RWPE2 (cell line): ENCODE results near the gene DEPDC5.

Experiments
- ATAC-seq: fragments of 200-7000 bp; cut with Tn5 transposase; 3 replicates; pipeline ENCODE4 v1.9.1; 2021; ENCODE audit warnings: low read depth
- DNase-seq: peaks from one replicate; pipeline ENCODE4 v3.0.0-alpha.2; 2020; ENCODE audit warnings: low spot score
- H3K27ac ChIP-seq: fragments of 450-650 bp; 2 replicates; pipeline ENCODE4 v1.5.1; 2017; ENCODE audit warnings: mild to moderate bottlenecking; ENCODE audit not compliant: poor library complexity, severe bottlenecking
- H3K27me3 ChIP-seq: fragments of 250-450 bp; sonication (Bioruptor Pico); 2 replicates; pipeline ENCODE4 v1.5.1; 2021; ENCODE audit warnings: mild to moderate bottlenecking, moderate library complexity; ENCODE audit not compliant: insufficient read depth, poor library complexity, severe bottlenecking
- H3K36me3 ChIP-seq: fragments of 250-450 bp; sonication (Bioruptor Pico); 2 replicates; pipeline ENCODE4 v1.5.1; 2020; ENCODE audit warnings: low read depth, mild to moderate bottlenecking, moderate library complexity
- H3K4me1 ChIP-seq: fragments of 250-450 bp; sonication (Bioruptor Pico); 2 replicates; pipeline ENCODE4 v1.5.1; 2021; ENCODE audit warnings: mild to moderate bottlenecking, moderate library complexity; ENCODE audit not compliant: insufficient read depth, poor library complexity, severe bottlenecking
- H3K4me3 ChIP-seq: fragments of 250-450 bp; sonication (Bioruptor Pico); 2 replicates; pipeline ENCODE4 v1.5.1; 2021; ENCODE audit warnings: mild to moderate bottlenecking, moderate library complexity; ENCODE audit not compliant: severe bottlenecking
- H3K9me3 ChIP-seq: fragments of 250-450 bp; sonication (Bioruptor Pico); 2 replicates; pipeline ENCODE4 v1.5.1; 2021; ENCODE audit warnings: mild to moderate bottlenecking, moderate library complexity; ENCODE audit not compliant: severe bottlenecking
- CTCF ChIP-seq: fragments of 450-650 bp; IDR thresholded peaks from one replicate; pipeline ENCODE4 v1.5.1; 2017; ENCODE audit warnings: mild to moderate bottlenecking, moderate library complexity; ENCODE audit not compliant: poor library complexity, severe bottlenecking

Gene DEPDC5

DNA sequence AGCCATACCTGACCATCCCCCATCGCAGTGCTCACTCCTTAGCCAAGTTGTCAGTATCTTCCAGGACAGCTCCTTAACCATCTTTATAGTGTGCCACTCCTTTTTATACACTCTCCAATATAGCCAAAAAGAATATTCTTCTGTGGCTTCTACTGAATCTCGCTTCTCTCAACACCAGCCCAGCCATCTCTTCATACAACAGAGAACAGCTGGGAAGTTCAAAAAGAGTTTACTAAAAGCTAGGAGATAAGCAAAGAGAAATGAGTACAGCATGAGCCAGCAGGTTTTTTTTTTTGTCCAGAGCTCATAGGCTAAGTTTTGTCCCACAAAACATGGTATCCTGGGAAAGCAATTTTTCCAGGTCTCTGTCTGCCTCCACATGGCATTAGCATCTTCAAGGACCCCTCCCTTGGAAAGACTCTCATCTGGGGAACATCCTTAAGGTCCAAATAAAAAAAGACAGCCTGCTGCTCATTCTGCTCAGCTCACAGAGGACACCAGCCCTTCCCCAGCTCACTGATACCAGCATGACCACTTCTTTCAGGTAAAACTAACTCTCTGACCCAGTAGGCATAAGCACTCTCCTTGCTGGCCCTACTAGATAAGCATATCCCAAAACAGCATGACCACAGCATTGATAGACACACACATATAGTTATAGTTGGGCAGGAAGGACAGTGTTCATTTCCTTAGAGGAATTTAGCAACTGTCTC, 141.7 kb downstream of the DEPDC5 start:
- Histone ChIP-seq H3K4me3 (no peak overlapping the region), H3K27ac (no peak overlapping the region), H3K4me1 (no peaks in the 10 kb centered on the region), H3K36me3 (peaks cover 10% of the 10 kb centered on the region; the same call in 1 of the 2 replicates), H3K9me3 (no peaks in the 10 kb centered on the region), H3K27me3 (no peaks in the 10 kb centered on the region)
- TF ChIP-seq CTCF: no peak
- DNase-seq (no peak), ATAC-seq (no peak)

DNA sequence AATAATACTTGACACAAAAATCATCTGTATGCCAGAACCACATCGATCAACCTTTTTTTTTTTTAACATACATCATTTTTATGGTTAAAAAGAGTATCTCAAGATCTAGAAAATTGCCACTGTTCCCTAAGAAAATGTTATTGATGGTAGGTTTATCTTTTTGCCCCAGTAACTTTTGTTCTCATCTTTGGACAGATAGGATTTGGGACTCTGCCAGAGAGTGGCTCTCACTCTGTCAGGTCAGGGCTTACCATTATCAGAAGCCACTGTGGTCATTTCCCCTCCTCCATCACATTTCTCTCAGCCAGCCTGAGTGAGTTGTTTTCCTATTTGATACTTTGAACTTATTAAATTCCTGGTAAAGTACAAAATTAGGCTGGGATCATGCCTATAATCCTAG, 142.7 kb downstream of the DEPDC5 start:
- no peak for TF ChIP-seq CTCF
- no peaks in the 10 kb centered on the region for H3K27me3 ChIP-seq
- H3K9me3 ChIP-seq: no peaks in the 10 kb centered on the region
- H3K4me1 ChIP-seq: no peaks in the 10 kb centered on the region
- ATAC-seq (no peak), DNase-seq (no peak)
- H3K27ac ChIP-seq: no peak overlapping the region
- H3K36me3 ChIP-seq: peaks cover 10% of the 10 kb centered on the region; the same call in 1 of the 2 replicates
- H3K4me3 ChIP-seq: no peak overlapping the region

DNA sequence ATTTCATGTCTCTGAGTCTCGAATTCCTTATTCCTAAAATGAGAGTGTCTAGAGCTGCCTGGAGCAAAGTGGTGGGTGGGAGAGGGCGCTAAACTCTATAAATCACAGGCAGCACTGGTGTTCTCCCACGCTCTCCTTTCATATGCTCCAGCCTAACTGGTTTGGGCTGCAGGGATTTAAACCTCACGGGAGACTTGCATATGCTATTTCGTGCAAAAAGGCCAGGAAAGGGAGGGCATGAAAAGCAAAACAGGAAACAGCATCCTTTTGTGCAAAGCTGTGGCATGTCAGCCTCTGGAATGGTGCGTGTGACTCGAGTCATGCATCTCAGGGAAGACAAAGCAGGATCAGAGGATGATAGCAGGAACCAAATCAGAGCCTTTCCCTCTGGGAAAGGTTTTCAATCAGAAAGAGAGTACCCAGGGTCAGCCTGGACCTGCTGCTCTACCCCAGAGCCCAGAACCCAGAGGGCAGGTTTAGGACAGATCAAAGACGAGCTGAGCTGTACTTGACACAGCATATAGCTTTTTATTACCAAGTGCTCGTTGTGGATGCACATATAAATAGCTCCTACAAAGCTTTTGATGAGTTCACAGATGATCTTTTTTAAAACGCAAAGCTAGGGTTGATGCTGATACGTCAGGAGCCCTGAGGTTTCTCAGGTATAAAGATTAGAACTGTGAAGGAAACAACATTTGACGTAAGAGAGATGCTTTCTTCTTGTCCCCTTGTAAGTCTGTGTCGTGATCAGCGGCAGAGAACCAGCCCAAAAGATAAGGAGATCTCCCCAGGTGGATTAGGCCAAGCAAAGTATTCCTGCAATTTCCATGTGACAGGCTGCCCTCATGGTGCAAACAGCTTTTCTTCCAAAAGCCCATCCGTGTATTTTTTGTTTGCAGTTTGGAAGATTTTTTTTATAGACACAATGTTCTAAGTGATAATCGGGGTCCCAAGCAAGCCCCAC, 144.3 kb downstream of the DEPDC5 start:
- no peak overlapping the region for H3K4me3 ChIP-seq
- H3K4me1 ChIP-seq: no peaks in the 10 kb centered on the region
- no peak for ATAC-seq
- no peaks in the 10 kb centered on the region for H3K27me3 ChIP-seq
- TF ChIP-seq CTCF: no peak
- no peak overlapping the region for H3K27ac ChIP-seq
- H3K9me3 ChIP-seq: no peaks in the 10 kb centered on the region
- peaks cover 10% of the 10 kb centered on the region; the same call in 1 of the 2 replicates for H3K36me3 ChIP-seq
- DNase-seq: no peak

- TF ChIP-seq CTCF: no peak
- no peak overlapping the region for H3K27ac ChIP-seq
- H3K27me3 ChIP-seq: no peaks in the 10 kb centered on the region
- H3K4me3 ChIP-seq: no peak overlapping the region
- H3K4me1 ChIP-seq: no peaks in the 10 kb centered on the region
- no peak for DNase-seq
- ATAC-seq: no peak
- H3K9me3 ChIP-seq: no peaks in the 10 kb centered on the region
- H3K36me3 ChIP-seq: peaks cover 10% of the 10 kb centered on the region; the same call in 1 of the 2 replicates
Measured at GRCh38 chr22:31898926-31899325, 145.1 kb downstream of the DEPDC5 start.
